ENCODE results near the gene ACAP3. TPM values are rescaled to one million over a fixed set of nuclear protein-coding genes. Genes with fewer than 3 reads are reported as not detected.

Gene ACAP3
- polyA plus RNA-seq, 3 donors: 22.4 to 39.1 (median 38.3) TPM

- no peak for DNase-seq (ENCODE audit: extremely low read depth in 1 of 11, low read depth in 9 of 11, low spot score in 4 of 11)
These were observed 13.4 kb downstream of the ACAP3 start for GRCh38 chr1:1294250-1294890.

- no peak for DNase-seq (ENCODE audit: extremely low read depth in 1 of 11, low read depth in 9 of 11, low spot score in 4 of 11)
These were observed 14.2 kb downstream of the ACAP3 start for GRCh38 chr1:1293263-1294249.

GRCh38 chr1:1292851-1293250 is 14.9 kb downstream of the ACAP3 start:
- DNase-seq (ENCODE audit: extremely low read depth in 1 of 11, low read depth in 9 of 11, low spot score in 4 of 11): no peak

GRCh38 chr1:1292442-1292779 is 15.3 kb downstream of the ACAP3 start:
- DNase-seq (ENCODE audit: extremely low read depth in 1 of 11, low read depth in 9 of 11, low spot score in 4 of 11): no peak

- peak in 8 of 11 donors; percentile 35 to 78 (median 64) for DNase-seq (ENCODE audit: extremely low read depth in 1 of 11, low read depth in 9 of 11, low spot score in 4 of 11)
These were observed 15.9 kb downstream of the ACAP3 start for GRCh38 chr1:1291548-1292441.

GRCh38 chr1:1291023-1291528 is 16.7 kb downstream of the ACAP3 start:
- DNase-seq (ENCODE audit: extremely low read depth in 1 of 11, low read depth in 9 of 11, low spot score in 4 of 11): no peak

- DNase-seq (ENCODE audit: extremely low read depth in 1 of 11, low read depth in 9 of 11, low spot score in 4 of 11): no peak
These were observed 17.4 kb downstream of the ACAP3 start for GRCh38 chr1:1290238-1290731.

- no peak for DNase-seq (ENCODE audit: extremely low read depth in 1 of 11, low read depth in 9 of 11, low spot score in 4 of 11)
These were observed 20.2 kb downstream of the ACAP3 start for GRCh38 chr1:1287288-1288110.

- no peak for DNase-seq (ENCODE audit: extremely low read depth in 1 of 11, low read depth in 9 of 11, low spot score in 4 of 11)
These were observed 21.1 kb downstream of the ACAP3 start for GRCh38 chr1:1286313-1287261.

GRCh38 chr1:1285611-1286311 is 22.0 kb downstream of the ACAP3 start:
- DNase-seq (ENCODE audit: extremely low read depth in 1 of 11, low read depth in 9 of 11, low spot score in 4 of 11): no peak

GRCh38 chr1:1285102-1285571 is 22.6 kb downstream of the ACAP3 start:
- DNase-seq (ENCODE audit: extremely low read depth in 1 of 11, low read depth in 9 of 11, low spot score in 4 of 11): no peak

GRCh38 chr1:1284221-1285101 is 23.3 kb downstream of the ACAP3 start:
- no peak for DNase-seq (ENCODE audit: extremely low read depth in 1 of 11, low read depth in 9 of 11, low spot score in 4 of 11)

- peak in 4 of 11 donors; percentile 29 to 62 (median 44) for DNase-seq (ENCODE audit: extremely low read depth in 1 of 11, low read depth in 9 of 11, low spot score in 4 of 11)
These were observed 23.9 kb downstream of the ACAP3 start for GRCh38 chr1:1283821-1284220.

- no peak for DNase-seq (ENCODE audit: extremely low read depth in 1 of 11, low read depth in 9 of 11, low spot score in 4 of 11)
These were observed 24.7 kb downstream of the ACAP3 start for GRCh38 chr1:1282998-1283397.

- no peak for DNase-seq (ENCODE audit: extremely low read depth in 1 of 11, low read depth in 9 of 11, low spot score in 4 of 11)
These were observed 26.0 kb downstream of the ACAP3 start for GRCh38 chr1:1281533-1282321.
